Middle frontal gyrus (tissue), 1 donor: Measurements from ENCODE around the gene SOX9.
"Not testable (repeated sequence)": the region's sequence is repeated elsewhere in the genome, so short reads cannot be mapped to it uniquely, and the experiment has no call there.

Source experiments
- DNase-seq: peaks from one replicate; pipeline ENCODE4 v3.0.0-alpha.2; 2015; ENCODE audit warnings: low spot score; ENCODE audit errors: extremely low spot score

SOX9 gene

DNA sequence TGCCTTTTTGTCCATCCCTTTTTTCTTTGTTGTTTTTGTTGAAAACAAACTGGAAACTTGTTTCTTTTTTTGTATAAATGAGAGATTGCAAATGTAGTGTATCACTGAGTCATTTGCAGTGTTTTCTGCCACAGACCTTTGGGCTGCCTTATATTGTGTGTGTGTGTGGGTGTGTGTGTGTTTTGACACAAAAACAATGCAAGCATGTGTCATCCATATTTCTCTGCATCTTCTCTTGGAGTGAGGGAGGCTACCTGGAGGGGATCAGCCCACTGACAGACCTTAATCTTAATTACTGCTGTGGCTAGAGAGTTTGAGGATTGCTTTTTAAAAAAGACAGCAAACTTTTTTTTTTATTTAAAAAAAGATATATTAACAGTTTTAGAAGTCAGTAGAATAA is 4.9 kb downstream of the SOX9 start:
- no peak for DNase-seq

- no peak for DNase-seq
Observed at GRCh38 chr17:72126575-72127486, 6.0 kb downstream of the SOX9 start.

DNA sequence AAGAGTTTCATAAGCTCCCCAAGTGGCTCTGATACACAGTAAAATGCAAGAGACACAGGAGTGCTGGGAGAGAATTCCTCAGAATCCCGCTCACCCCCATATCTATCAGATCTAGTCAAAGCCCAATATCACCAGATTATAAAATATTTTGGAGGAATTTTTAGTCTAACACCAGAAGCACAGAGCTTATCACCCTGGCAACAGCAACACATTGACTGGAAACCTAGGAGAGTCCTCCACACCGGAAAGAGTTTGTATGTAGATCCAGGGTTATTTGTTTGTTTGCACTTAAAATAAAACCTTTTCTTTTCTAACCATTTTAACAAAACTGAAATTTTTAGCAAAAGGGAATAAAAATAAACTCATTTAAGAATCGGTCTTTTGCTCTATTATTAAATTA is 7.2 kb downstream of the SOX9 start:
- DNase-seq: no peak

DNA sequence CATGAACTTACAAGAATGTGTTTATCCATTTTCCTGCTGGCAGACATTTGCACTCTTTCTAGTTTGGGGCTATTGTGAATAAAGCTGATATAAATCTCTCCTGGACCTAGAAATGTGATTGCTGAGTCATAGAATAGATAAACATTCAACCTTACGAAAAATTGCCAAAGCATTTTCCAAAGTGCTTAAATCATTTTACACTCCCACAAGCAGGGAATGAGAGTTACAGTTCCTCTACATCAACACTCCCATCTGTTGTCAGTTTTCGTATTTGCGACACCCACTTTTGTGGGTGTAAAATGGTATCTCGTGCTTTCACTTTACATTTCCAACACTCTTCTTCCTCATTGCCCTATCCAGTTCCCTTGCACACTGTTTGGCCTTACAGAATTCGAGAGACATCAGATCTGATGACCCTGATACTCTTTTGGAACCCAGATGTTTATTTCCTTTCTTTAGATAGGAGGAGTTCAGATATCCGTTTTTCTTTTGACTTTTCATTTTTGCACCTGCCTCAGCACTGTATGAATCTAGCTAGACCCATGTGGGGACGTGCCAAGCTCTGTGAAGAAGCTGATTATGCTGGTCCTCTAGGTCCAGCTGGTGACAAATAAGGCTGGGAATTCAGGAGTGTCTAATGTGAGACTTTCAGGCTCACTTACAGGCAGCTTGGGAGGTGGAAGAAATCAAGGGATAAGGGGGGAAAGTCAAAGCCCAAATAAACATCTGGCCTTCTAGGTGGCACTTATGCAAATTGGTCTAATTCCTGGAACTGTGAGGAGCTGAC is 14.0 kb downstream of the SOX9 start:
- DNase-seq: no peak

GRCh38 chr17:72135546-72136325 is 14.9 kb downstream of the SOX9 start:
- DNase-seq: no peak

- DNase-seq: no peak
Observed at GRCh38 chr17:72136692-72137091, 15.9 kb downstream of the SOX9 start.

- DNase-seq: no peak
Observed at GRCh38 chr17:72137161-72137560, 16.3 kb downstream of the SOX9 start.

GRCh38 chr17:72139212-72139611 is 18.4 kb downstream of the SOX9 start:
- DNase-seq: no peak

DNA sequence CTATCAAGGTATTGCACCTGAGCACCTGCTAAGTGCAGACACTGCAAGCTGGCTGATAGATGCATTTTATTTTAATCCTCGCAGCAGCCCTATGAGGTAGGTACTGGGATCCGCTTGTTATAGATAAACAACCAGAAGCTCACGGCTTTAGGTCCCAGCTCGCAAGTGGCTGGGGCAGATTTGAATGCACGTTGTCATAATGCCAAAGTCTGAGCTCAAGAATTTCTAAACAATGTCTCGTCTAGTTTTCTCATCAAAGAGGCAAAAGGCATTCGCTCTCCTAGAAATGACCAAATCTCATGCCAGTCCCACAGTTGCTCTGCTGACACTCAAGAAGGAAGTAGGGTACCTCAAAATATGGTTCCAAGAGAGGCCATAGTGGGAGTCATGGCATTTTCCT is 20.5 kb downstream of the SOX9 start:
- DNase-seq: no peak

DNA sequence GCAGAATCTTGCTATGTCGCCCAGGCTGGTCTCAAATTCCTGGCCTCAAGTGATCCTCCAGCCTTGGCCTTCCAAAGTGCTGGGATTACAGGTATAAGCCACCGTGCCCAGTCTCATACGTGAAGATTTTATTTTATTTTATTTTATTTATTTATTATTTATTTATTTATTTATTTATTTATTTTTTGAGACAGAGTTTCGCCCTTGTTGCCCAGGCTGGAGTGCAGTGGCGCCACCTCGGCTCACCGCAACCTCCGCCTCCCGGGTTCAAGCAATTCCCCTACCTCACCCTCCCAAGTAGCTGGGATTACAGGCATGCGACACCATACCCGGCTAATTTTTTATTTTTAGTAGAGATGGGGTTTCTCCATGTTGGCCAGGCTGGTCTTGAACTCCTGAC is 21.3 kb downstream of the SOX9 start:
- DNase-seq: not testable (repeated sequence)

- no peak for DNase-seq
Observed at GRCh38 chr17:72142614-72143013, 21.8 kb downstream of the SOX9 start.

- no peak for DNase-seq
Observed at GRCh38 chr17:72143245-72143644, 22.4 kb downstream of the SOX9 start.

DNA sequence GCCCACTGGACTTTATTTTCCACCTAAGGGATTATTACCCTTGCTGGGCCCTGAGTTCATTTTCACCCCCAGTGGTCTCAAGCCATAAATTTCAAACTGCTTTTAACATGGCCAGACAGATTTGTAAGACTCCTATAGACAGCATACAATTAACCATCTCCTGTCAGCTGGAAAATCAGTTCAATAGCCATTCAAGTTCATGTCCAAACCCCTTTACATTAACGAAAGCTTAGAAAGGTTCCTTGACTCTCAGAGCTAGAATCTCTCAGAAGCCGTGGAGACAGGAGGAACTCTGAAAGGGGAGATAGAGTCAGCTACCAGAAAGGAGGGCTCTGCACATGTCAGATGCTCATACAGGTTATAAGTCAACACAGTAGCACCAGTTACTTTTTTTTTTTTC is 23.3 kb downstream of the SOX9 start:
- DNase-seq: no peak

DNA sequence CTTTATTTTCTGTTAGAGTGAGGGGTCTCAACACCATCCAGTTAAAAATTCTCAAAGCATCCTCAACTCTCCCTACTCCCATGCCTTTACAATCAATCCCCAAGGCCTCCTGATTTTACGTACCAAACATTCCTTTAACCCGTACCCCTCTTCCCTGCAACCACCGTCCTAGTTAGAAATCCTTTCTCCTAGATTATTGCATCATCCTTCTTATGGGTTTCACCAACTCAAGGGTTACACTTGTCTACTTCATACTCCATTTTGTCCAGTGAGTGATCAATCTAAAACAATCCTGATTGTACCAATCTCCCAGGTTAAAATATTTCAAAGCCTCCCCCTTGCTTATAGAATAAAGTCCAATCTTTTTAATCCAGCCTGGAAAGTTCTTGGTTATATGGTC is 24.7 kb downstream of the SOX9 start:
- DNase-seq: no peak

DNA sequence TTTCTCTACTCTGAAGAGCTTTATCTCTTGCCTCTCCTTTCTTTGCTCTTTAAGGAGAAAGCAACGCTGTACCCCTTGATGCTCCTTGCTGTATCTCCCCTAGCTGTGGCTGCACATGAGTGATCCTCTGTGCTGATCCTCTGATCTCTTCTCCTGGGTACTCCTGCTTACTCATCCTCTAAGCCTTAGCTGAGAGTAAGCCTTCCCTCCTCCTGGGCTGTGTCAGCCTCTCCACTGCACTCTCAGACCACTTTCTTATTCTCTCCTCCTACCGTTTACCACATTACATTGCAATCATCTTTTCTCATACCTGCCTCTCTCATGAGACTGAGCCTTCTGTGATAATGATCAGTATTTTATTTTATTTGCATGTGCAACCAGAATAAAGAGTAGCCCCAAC is 25.1 kb downstream of the SOX9 start:
- no peak for DNase-seq

DNA sequence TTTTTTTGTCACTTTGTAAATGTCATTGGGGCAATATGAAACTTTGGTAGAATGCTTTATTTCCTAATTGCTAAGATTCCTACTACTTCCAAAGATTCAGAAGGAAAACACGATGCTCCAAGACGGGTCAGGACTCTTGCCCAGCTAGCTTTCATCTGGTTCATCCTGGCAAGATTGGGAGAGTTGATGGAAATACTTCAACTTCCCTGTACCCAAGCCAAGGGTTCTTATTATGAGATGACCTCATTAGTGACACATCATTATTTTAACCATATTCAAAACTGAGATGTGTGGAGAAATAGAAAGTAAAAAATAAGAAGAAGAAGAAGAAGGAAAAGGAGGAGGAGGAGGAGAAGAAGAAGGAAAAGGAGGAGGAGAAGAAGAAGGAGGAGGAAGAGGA is 25.6 kb downstream of the SOX9 start:
- no peak for DNase-seq

DNA sequence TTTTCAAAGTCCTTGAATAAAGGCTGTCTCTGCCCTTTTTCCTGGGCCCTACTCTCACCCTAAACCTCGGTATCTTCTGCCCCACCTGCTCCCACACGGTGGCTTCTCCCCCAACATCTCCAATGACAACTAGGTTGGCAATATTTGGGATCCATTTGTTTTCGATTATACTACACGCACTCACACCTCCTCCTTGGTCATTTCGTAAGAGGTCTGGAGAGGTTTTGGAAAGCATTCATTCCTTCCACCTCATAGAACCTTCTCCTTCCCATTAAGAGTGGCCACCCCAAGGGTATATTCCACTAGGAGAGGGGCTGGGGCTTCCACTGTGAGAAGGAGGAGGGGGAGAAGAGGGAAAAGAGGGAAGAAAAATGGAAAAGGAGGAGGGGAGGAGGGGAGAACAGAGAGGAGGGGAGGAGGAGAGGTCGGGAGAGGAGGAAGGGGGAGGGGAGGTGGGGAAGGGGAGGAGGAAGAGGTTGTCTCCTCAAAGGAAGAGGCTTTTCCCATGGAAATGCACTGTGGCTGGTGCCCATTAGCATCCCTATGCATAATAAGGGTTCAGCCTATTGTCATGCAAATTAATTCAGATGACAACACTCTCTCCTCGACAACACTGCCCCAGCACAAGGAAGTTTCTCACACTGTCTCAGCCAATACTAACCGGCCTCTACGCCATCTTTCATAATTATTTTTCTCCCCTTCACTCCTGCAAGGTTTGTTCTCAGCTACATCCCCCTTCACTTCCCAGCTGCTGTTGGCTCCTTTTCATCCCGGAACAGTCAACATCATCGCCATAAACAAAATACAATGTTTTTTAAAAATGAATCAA is 30.0 kb downstream of the SOX9 start:
- DNase-seq: no peak

GRCh38 chr17:72151565-72152386 is 31.0 kb downstream of the SOX9 start:
- DNase-seq: peak; percentile 19

DNA sequence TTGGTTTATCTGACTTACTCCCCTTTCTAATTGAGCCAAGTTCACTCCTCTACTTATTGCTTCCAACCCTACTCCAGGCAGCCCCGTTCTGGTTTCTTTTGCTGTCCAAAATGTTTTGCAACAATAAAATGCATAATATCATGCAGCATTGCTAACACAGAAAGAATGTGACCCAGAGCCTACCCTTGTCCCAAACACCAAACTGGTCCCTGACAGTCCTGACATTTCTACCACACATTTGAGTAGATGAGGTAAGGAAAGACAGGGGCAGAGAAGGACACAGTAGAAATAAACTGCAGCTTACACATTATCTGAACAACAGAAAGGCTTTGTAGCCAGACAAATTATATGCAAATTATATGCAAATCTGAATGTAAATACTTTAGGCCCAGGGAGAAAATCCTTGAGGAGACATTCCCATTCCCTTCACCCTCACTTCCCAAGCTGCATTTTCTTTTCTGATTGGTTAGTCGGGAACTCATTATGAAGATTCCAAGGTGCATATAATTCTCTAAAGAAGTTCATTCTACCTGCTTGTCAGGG is 31.6 kb downstream of the SOX9 start:
- no peak for DNase-seq
